ENCODE results near the gene TRAPPC6A. TPM values are rescaled to one million over a fixed set of nuclear protein-coding genes. Genes with fewer than 3 reads are reported as not detected.

TRAPPC6A gene
- total and polyA plus RNA-seq, 2 of the 4 experiments (the other 2 are of a cell fraction) = 4.1 to 13.4 TPM

DNA sequence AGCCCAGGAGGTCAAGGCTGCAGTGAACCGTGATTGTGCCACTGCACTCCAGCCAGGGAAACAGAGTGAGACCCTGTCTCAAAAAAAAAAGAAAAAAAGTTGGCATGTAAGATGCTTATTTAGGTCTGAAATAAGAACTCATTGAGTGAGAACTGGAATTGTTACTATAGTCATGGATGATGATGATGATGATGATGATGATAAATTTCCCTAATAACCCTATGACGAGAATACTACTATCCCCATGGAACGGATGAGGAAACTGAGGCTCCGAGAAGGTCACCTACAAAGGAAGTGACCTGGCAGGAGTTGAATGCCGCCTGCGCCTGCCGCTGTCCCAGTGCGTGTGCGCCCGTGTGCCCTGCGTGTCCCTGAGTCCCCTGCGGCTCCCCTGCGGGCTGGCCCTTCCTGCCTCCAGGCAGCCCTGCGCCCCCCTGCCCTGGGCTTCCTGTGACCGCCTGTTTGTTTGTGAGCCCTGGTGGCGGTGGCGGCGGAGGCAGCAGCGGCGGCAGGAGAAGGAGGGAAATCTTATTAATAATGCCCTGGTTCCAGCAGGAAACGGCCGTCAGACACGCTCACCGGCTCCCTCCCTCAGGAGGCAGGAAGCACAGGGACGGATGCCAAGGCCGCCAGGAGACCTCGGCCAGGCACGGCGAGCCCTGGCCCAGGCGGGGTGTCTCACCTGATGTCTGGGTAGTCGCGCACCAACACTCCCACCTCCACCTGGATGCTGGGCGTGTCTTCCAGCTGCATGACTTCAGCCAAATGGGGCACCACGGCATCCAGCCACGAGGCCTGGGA lies 37.6 kb upstream of the TRAPPC6A start:
- Histone ChIP-seq H2BK120ac (ENCODE audit: low read depth, low read length) (no peak overlapping the region), H3K4me3 (ENCODE audit: insufficient read depth, low read depth, low read length) (no peak overlapping the region), H2AK5ac (ENCODE audit: low read depth, low read length) (no peak overlapping the region), H2BK20ac (ENCODE audit: low read depth, low read length) (no peak overlapping the region), H3K9ac (ENCODE audit: low read depth, low read length) (no peak overlapping the region), H3K56ac (ENCODE audit: extremely low read depth, insufficient read depth, low read length) (no peak overlapping the region), H3K27ac (ENCODE audit: insufficient read depth, low read length) (no peak overlapping the region), H2BK5ac (ENCODE audit: low read depth, low read length, poor library complexity, severe bottlenecking) (no peak overlapping the region), H4K8ac (ENCODE audit: low read depth in 2 of 2, low read length in 2 of 2) (no peak overlapping the region), H3K9me1 (ENCODE audit: insufficient read depth, low read length) (no peaks in the 10 kb centered on the region), H4K20me1 (ENCODE audit: insufficient read depth, low read length) (no peaks in the 10 kb centered on the region; the same call in 1 of the 2 replicates), H3K36me3 (ENCODE audit: control insufficient read depth, insufficient read depth, low read length) (no peaks in the 10 kb centered on the region), H2AK9ac (replicated peaks; ENCODE audit: low read depth, low read length, poor library complexity) (no peak overlapping the region), H3K4ac (ENCODE audit: low read depth, low read length) (no peak overlapping the region), H3K14ac (replicated peaks; ENCODE audit: low read depth, low read length) (no peak overlapping the region), H3K4me2 (ENCODE audit: low read depth, low read length) (no peak overlapping the region), H3K79me1 (ENCODE audit: low read depth in 1 of 2, low read length in 2 of 2) (no peaks in the 10 kb centered on the region), H2BK15ac (ENCODE audit: low read depth, low read length) (no peak overlapping the region), H4K5ac (ENCODE audit: low read depth, low read length) (no peak overlapping the region), H3K4me1 (ENCODE audit: control insufficient read depth, insufficient read depth, low read length) (peaks cover 3% of the 10 kb centered on the region; the same call in 1 of the 2 replicates), H2AFZ (replicated peaks; ENCODE audit: low read length, poor library complexity) (peak overlapping the region; percentile 63), H3K18ac (ENCODE audit: low read depth, low read length) (no peak overlapping the region), H3K9me3 (ENCODE audit: control insufficient read depth, insufficient read depth, low read length) (no peaks in the 10 kb centered on the region), H3K27me3 (ENCODE audit: control insufficient read depth, insufficient read depth, low read length) (peaks cover 71% of the 10 kb centered on the region), H3K23ac (ENCODE audit: low read depth, low read length) (no peak overlapping the region; the same call in 1 of the 2 replicates), H4K91ac (ENCODE audit: insufficient read depth, low read depth, low read length) (no peak overlapping the region)
- TF ChIP-seq, protein P1, sequence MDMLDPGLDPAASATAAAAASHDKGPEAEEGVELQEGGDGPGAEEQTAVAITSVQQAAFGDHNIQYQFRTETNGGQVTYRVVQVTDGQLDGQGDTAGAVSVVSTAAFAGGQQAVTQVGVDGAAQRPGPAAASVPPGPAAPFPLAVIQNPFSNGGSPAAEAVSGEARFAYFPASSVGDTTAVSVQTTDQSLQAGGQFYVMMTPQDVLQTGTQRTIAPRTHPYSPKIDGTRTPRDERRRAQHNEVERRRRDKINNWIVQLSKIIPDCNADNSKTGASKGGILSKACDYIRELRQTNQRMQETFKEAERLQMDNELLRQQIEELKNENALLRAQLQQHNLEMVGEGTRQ (IDR thresholded peaks at IDR 0.05; ENCODE audit: low read depth, low read length) = no peak
- no peak for TF ChIP-seq BHLHE40 (IDR thresholded peaks at IDR 0.05; ENCODE audit: low read depth, low read length)
- TF ChIP-seq POLR2A (IDR thresholded peaks at IDR 0.05; ENCODE audit: low read depth, low read length) = no peak
- no peak for TF ChIP-seq MAFK (IDR thresholded peaks at IDR 0.05; ENCODE audit: low read depth, low read length)
- no peak for TF ChIP-seq SMC3 (IDR thresholded peaks at IDR 0.05; ENCODE audit: low read depth, low read length)
- TF ChIP-seq CHD1 (IDR thresholded peaks at IDR 0.05; ENCODE audit: low read depth, low read length) = no peak
- no peak for TF ChIP-seq MAZ (IDR thresholded peaks at IDR 0.05; ENCODE audit: borderline replicate concordance, low read depth, low read length)
- no peak for TF ChIP-seq RCOR1 (IDR thresholded peaks at IDR 0.05; ENCODE audit: insufficient replicate concordance, low read length)
- TF ChIP-seq, protein P2, sequence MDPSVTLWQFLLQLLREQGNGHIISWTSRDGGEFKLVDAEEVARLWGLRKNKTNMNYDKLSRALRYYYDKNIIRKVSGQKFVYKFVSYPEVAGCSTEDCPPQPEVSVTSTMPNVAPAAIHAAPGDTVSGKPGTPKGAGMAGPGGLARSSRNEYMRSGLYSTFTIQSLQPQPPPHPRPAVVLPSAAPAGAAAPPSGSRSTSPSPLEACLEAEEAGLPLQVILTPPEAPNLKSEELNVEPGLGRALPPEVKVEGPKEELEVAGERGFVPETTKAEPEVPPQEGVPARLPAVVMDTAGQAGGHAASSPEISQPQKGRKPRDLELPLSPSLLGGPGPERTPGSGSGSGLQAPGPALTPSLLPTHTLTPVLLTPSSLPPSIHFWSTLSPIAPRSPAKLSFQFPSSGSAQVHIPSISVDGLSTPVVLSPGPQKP (IDR thresholded peaks at IDR 0.05; ENCODE audit: borderline replicate concordance, low read depth, low read length) = no peak
- intact Hi-C loops (cut with micrococcal nuclease) (no loop called here), dilution Hi-C loops (cut with HindIII; ENCODE audit: low sequenced_read_pairs, unreplicated experiment) (no loop called here), in situ Hi-C loops (cut with MboI; ENCODE audit: low sequenced_read_pairs) (no loop called here)
- no peak for DNase-seq
- ChIA-PET POLR2A (ENCODE audit: unreplicated experiment) (no interaction called here), CTCF (no interaction called here)
- no TSS peak for BruUV-seq (replicated peaks)
- 13% methylated on average over 11 of the region's 35 CpGs; no CpG with 5 or more reads in 1 of the 2 experiments for WGBS, 2 experiments (ENCODE audit: extremely low coverage in 2 of 2, insufficient read length in 1 of 2)
- no peak for ATAC-seq (ENCODE audit: low read depth)

All from IMR-90 (cell line).